GM21576 (cell line): ENCODE data around the gene A3GALT2.

Experiments used
- ATAC-seq: cut with Tn5 transposase; IDR thresholded peaks from one replicate; pipeline ENCODE4 v1.9.1; 2021; ENCODE audit warnings: mild to moderate bottlenecking, moderate library complexity; ENCODE audit not compliant: unreplicated experiment

The A3GALT2 gene

DNA sequence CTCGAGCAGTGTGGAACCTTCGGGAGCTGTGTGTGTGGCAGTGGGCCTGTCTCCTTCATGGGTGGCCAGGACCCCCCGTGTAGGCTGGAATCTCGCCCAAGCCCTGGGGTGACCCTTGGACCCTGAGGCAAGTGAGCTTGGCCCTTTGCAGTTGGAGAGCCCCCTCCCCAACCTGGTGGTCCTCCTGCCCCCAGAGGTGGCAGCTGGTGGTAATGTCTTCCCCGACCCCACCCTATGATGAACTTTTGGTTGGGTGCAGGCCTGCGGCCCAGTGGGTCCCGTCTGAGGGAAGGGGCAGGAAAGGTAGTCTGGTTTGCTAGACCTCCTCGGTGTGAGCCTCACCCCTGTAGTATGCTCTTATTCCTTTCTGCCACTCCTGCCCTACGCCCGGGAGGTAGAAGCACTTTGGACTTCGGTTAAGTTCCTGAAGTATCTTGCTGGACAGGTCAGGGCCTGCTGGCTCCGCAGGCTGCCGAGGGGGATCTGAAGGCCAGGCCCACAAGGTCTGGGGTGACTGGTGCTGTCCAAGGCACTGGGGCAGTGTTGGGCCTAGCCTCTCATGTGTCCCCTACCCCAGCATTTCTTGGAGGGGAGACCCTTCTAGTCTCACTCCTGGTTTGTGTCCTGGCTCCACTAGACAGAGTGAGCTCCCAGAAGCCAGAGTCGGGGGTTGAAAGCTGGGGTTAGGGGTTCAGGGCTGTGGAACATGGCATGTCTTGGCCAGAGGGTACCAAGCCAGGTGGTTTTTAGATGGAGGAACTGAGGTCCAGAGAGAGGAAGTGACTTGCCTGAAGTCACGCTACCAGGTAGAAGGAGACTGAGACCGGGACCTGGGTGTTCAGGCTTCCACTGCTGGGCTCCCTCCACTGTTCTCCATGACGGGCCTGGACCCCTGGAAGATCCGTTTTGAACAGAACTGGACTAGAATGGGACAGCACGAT, 62.9 kb downstream of the A3GALT2 start:
- ATAC-seq = no peak

DNA sequence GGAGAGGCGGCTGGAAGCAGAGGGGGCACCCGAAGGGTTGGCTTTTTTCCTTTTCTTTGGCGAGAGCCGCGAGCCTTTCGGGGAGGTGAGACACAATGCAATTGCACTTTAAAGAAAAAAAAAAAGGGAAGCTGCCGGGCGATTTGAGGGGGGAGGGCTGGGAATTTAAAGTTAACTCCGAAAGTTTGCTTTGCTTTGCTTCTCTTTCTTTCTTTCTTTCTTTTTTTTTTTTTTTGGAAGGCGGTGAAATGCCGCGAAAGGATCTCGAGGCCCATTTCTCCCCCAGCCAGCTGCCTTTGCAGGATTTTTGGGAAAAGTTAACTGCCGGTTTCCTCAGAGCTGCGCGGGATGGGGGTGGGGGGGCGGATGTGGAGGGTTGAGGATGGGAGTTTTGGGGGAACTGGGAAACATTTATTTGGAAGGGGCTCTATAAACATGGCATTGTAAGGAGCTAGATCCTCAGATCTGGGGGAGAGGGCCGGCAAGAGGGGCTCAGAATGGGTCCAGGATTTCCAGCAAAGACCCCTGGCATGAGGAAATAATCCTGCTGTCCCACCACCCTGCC, 63.6 kb downstream of the A3GALT2 start:
- no peak for ATAC-seq
